Activated T-helper 2 cell treated with anti-CD3 and anti-CD28 coated beads, Interferon-gamma antibody, Interleukin-2, Interleukin-4, amounts not matched to agents 10 μg/mL and 5 μg/mL and 100 μg/mL, durations not matched to agents 14 hours and 24 hours and 36 hours (primary cell): ENCODE data around the gene PKDCC. TPM values are rescaled to one million over a fixed set of nuclear protein-coding genes. Genes with fewer than 3 reads are reported as not detected.

Experiments used
- DNase-seq: peaks from one replicate; pipeline ENCODE4 v3.0.0; 2021; ENCODE audit warnings: low spot score
- H3K27ac Mint-ChIP-seq: one replicate; pipeline ENCODE4 v1.8.0; 2021; ENCODE audit warnings: mixed read lengths
- H3K27me3 Mint-ChIP-seq: one replicate; pipeline ENCODE4 v1.8.0; 2021; ENCODE audit warnings: low read depth, mixed read lengths
- H3K36me3 Mint-ChIP-seq: one replicate; pipeline ENCODE4 v1.8.0; 2021; ENCODE audit warnings: low read depth, mixed read lengths
- H3K4me1 Mint-ChIP-seq: one replicate; pipeline ENCODE4 v1.8.0; 2021; ENCODE audit warnings: low read depth, mixed read lengths
- H3K4me3 Mint-ChIP-seq: one replicate; pipeline ENCODE4 v1.8.0; 2021; ENCODE audit warnings: low read depth, mild to moderate bottlenecking, moderate library complexity, mixed read lengths
- H3K9me3 Mint-ChIP-seq: one replicate; pipeline ENCODE4 v1.8.0; 2021; ENCODE audit warnings: mixed read lengths
- intact Hi-C: fragments of 100-400 bp; cut with micrococcal nuclease; formaldehyde crosslinking; loops from one replicate; pipeline ENCODE4 v1.15.1; 2023
- total RNA-seq: library from RNA; stranded (reverse); gene quantifications from 2 replicates; pipeline ENCODE4 v1.2.3, GENCODE V29; 2022

PKDCC gene
- total RNA-seq, 1 donor from 2014 or later = 0.11 TPM

DNA sequence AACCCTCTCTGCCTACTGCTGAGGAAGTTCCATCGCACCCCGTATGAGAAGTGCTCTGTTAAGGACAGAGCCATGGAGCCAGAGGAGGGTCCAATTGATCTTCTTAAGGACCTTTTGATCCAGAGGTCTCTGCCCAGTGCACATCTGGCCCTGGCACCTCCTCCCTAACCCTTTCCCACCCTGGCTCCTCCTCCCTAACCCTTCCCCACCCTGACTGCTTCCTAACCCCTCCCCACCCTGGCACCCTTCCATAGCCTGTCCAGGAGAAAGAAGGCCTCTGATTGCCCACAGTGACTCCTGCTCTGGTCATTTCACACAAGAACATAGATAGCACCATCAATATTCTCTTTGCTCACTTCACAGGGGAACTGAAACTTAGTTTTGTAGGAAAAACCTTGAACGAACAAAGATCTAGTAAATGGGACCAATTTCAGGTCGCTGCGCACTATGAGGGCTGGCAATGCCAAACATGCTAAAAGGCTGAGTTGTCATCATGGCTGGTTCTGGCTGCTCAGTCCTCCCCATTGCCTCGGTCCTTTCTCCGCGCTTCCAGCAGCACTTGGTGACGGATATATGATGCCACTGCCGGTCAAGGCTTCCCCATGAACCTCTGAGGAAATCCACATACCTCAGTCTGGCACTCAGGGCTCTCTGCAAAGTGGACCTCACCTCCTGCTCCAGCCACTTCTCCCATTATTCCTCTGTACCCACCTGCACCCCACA, 49.2 kb downstream of the PKDCC start:
- intact Hi-C loops = loop anchor here (1.0 kb wide), 3 partner anchors 99 to 231 kb away; no protein-coding TSS in a partner anchor
- peaks cover 16% of the 10 kb centered on the region for H3K36me3 Mint-ChIP-seq
- H3K27me3 Mint-ChIP-seq = peaks cover 22% of the 10 kb centered on the region
- H3K4me1 Mint-ChIP-seq = peaks cover 36% of the 10 kb centered on the region
- H3K9me3 Mint-ChIP-seq = peaks cover 13% of the 10 kb centered on the region
- H3K4me3 Mint-ChIP-seq = no peak overlapping the region
- H3K27ac Mint-ChIP-seq = no peak overlapping the region
- DNase-seq = no peak

DNA sequence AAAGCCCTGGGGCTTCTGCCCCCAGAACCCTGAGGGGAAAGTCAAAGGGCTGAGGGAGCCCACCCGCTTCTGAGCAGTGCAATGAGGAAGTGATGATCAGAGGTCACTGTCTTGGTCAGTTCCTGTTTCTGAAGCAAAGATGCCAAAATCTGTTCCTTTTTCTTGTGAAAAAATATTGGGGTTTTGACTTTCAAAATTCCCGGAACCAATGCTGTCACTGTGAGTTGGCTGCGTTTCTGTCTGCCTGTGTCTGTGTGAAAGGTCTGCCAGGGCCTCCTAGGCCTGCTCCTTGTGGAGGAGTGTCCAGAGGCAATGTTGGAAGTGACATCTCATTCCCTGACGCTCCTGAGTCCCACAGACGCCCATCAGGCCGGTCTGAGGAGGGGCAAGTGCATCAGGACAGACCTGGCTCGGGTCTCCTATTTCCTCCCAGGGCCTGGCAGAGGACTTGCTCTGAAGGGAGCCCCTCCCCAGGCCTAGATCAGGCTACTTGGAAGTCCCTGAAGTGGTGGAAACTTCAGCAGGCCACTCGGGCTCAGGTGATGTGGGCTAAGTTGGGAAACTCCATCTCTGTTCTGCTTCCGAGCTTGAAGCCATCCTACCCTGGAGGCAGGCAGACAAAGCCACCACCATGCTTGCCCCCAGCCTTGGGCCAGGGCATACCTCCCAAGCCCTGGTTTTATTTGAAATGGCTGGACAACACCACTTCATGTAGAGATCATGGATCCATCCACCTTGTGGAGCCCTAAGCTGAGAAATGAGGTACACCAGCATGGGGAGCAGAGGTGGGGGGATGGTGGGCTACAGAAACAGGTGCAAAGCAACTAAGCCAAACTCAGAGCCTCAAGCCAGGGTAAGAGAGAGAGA, 51.0 kb downstream of the PKDCC start:
- intact Hi-C loops = no loop called here
- no peak overlapping the region for H3K4me3 Mint-ChIP-seq
- H3K27ac Mint-ChIP-seq = no peak overlapping the region
- H3K9me3 Mint-ChIP-seq = peaks cover 13% of the 10 kb centered on the region
- H3K36me3 Mint-ChIP-seq = peaks cover 16% of the 10 kb centered on the region
- peaks cover 8% of the 10 kb centered on the region for H3K27me3 Mint-ChIP-seq
- peaks cover 49% of the 10 kb centered on the region for H3K4me1 Mint-ChIP-seq
- DNase-seq = no peak

DNA sequence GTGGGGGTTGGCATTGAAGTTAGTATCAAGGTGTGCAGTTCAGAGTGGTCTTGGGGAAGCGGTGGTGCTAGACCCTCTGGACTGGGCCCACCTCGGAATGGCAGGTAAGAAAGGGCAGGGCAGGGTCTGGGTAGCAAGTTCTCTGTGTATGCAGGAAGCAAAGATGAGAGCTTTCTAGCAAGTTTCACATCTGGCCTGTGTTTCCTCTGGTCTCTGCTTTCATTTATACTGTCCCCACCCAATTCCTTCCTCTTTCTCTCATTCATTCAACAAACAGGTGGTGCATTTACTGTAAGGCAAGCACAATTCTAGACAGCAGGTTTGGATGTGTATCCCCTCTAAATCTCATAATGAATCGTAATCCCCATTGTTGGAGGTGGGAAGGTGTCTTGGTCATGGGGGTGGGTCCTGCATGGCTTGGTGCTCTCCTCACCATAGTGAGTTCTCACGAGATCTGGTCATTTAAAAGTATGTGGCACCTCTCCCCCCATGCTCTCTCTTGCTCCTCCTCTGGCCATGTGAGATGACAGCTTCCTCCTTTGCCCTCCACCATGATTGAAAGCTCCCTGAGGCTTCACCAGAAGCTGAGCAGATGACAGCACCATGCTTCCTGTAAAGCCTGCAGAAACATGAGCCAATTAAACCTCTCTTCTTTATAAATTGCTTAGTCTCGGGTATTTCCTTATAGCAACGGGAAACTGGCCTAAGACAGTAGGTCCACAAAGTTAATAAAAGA, 51.8 kb downstream of the PKDCC start:
- peaks cover 13% of the 10 kb centered on the region for H3K9me3 Mint-ChIP-seq
- H3K36me3 Mint-ChIP-seq = peaks cover 16% of the 10 kb centered on the region
- H3K4me3 Mint-ChIP-seq = no peak overlapping the region
- peaks cover 2% of the 10 kb centered on the region for H3K27me3 Mint-ChIP-seq
- H3K4me1 Mint-ChIP-seq = peaks cover 57% of the 10 kb centered on the region
- intact Hi-C loops = no loop called here
- no peak overlapping the region for H3K27ac Mint-ChIP-seq
- no peak for DNase-seq

- H3K4me3 Mint-ChIP-seq = no peak overlapping the region
- no peak for DNase-seq
- peaks cover 60% of the 10 kb centered on the region for H3K4me1 Mint-ChIP-seq
- no peaks in the 10 kb centered on the region for H3K27me3 Mint-ChIP-seq
- no peak overlapping the region for H3K27ac Mint-ChIP-seq
- intact Hi-C loops = no loop called here
- peaks cover 16% of the 10 kb centered on the region for H3K36me3 Mint-ChIP-seq
- peaks cover 13% of the 10 kb centered on the region for H3K9me3 Mint-ChIP-seq
These were observed 52.9 kb downstream of the PKDCC start for GRCh38 chr2:42100683-42101205.

DNA sequence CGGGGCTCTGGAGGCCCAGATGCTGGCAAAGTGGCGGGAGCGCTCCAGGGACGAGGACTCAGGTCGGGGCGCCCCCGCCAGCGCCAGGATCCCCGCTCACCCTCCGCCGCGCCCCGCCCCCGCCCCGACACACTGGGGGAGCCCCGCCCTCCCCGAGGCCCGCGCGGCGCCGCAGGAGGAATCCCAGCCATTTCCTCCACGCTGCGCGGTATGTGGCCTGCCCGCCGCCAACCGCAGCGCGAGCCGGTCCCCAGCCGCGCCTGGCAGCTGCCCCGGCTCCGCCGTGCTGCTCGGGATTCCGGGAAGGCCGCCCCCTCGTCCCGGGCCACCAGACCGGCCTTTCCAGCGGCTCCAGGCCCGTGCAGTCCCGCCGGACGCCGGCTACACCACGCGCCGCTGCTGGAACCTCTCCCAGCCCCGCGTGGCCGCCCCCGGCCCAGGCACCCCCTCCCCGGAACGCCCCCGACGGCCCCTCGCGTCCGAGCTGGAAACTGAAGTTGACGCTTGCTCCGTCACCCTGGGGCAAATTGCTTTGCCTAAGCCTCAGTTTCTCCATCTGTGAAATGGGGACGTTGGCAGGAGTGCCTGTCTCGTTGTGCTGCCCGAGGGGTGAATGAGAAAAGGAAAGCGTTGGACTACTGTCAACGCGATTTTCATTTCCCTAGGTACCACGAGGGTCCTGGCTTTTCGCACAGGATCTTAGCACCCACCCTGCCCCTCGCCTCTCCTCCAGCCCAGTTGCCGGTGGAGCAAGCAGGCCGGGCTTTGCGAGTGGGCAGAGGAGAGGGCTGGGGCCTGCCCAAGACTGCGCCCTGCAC, 53.6 kb downstream of the PKDCC start:
- H3K36me3 Mint-ChIP-seq = peaks cover 16% of the 10 kb centered on the region
- H3K27me3 Mint-ChIP-seq = no peaks in the 10 kb centered on the region
- DNase-seq = no peak
- intact Hi-C loops = loop anchor here (1.0 kb wide), 5 partner anchors 23 to 318 kb away; partner anchors contain the start of gene COX7A2L
- H3K9me3 Mint-ChIP-seq = peaks cover 13% of the 10 kb centered on the region
- peak overlapping the region; percentile 92 for H3K27ac Mint-ChIP-seq
- H3K4me1 Mint-ChIP-seq = peaks cover 60% of the 10 kb centered on the region
- H3K4me3 Mint-ChIP-seq = peak overlapping the region; percentile 67

GRCh38 chr2:42102024-42102590, 54.3 kb downstream of the PKDCC start:
- peak; percentile 84 for DNase-seq
- peak overlapping the region; percentile 92 for H3K27ac Mint-ChIP-seq
- peaks cover 16% of the 10 kb centered on the region for H3K36me3 Mint-ChIP-seq
- H3K4me1 Mint-ChIP-seq = peaks cover 60% of the 10 kb centered on the region
- peak overlapping the region; percentile 67 for H3K4me3 Mint-ChIP-seq
- H3K27me3 Mint-ChIP-seq = no peaks in the 10 kb centered on the region
- peaks cover 13% of the 10 kb centered on the region for H3K9me3 Mint-ChIP-seq
- intact Hi-C loops = loop anchor here (1.0 kb wide), 5 partner anchors 22 to 317 kb away; partner anchors contain the start of gene COX7A2L

- H3K4me3 Mint-ChIP-seq = peak overlapping the region; percentile 67
- intact Hi-C loops = loop anchor here (1.0 kb wide), 5 partner anchors 21 to 316 kb away; partner anchors contain the start of gene COX7A2L
- no peak for DNase-seq
- H3K9me3 Mint-ChIP-seq = peaks cover 13% of the 10 kb centered on the region
- H3K27me3 Mint-ChIP-seq = no peaks in the 10 kb centered on the region
- H3K27ac Mint-ChIP-seq = peak overlapping the region; percentile 92
- peaks cover 56% of the 10 kb centered on the region for H3K4me1 Mint-ChIP-seq
- peaks cover 16% of the 10 kb centered on the region for H3K36me3 Mint-ChIP-seq
These were observed 55.0 kb downstream of the PKDCC start for GRCh38 chr2:42102591-42103450.

GRCh38 chr2:42103829-42104228, 56.0 kb downstream of the PKDCC start:
- no peak overlapping the region for H3K4me3 Mint-ChIP-seq
- peak overlapping the region; percentile 40 for H3K27ac Mint-ChIP-seq
- peaks cover 49% of the 10 kb centered on the region for H3K4me1 Mint-ChIP-seq
- intact Hi-C loops = no loop called here
- H3K27me3 Mint-ChIP-seq = no peaks in the 10 kb centered on the region
- peaks cover 13% of the 10 kb centered on the region for H3K9me3 Mint-ChIP-seq
- no peak for DNase-seq
- peaks cover 16% of the 10 kb centered on the region for H3K36me3 Mint-ChIP-seq

DNA sequence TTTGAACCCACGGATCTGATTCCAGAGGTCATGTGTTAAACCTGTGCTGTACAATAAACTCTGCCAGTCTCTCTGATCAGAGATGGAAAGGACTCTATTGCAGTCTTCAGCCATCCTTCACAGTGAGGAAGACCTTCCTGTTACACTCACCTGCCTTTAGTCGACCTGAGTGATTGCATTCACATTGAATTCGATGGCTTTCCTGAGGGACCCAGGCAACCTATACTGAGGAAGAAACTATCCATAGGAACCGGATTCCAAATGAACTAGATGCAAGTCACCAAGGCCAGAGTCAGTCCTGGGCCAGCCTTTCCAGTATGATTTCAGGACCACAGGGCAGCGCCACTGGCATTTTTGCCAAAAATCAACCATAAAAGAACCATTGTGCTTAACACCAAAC, 56.8 kb downstream of the PKDCC start:
- intact Hi-C loops = no loop called here
- Mint-ChIP-seq H3K27ac (no peak overlapping the region), H3K9me3 (peaks cover 12% of the 10 kb centered on the region), H3K36me3 (peaks cover 11% of the 10 kb centered on the region), H3K4me1 (peaks cover 41% of the 10 kb centered on the region), H3K4me3 (no peak overlapping the region), H3K27me3 (no peaks in the 10 kb centered on the region)
- no peak for DNase-seq

- peak; percentile 71 for DNase-seq
- peaks cover 32% of the 10 kb centered on the region for H3K4me1 Mint-ChIP-seq
- H3K36me3 Mint-ChIP-seq = peaks cover 1% of the 10 kb centered on the region
- H3K27me3 Mint-ChIP-seq = no peaks in the 10 kb centered on the region
- intact Hi-C loops = loop anchor here (1.0 kb wide), 2 partner anchors 19 to 28 kb away; no protein-coding TSS in a partner anchor
- peak overlapping the region; percentile 47 for H3K4me3 Mint-ChIP-seq
- H3K9me3 Mint-ChIP-seq = peaks cover 2% of the 10 kb centered on the region
- H3K27ac Mint-ChIP-seq = no peak overlapping the region
These were observed 57.8 kb downstream of the PKDCC start for GRCh38 chr2:42105330-42106256.
